Transverse colon (tissue), 4 donors: ENCODE measurements around the gene ARRB1.

ENCODE experiments used
- EP300 ChIP-seq: sonication (generic); formaldehyde crosslinking; IDR thresholded peaks from one replicate; pipeline ENCODE4 v1.6.1; 2017; ENCODE audit warnings: antibody characterized with exemption, low read depth
- POLR2A ChIP-seq: fragments of 450-650 bp; IDR thresholded peaks from one replicate; pipeline ENCODE4 v1.6.1; 2016; ENCODE audit warnings: antibody characterized with exemption, mild to moderate bottlenecking, moderate library complexity
- POLR2AphosphoS5 ChIP-seq, 3 donors: sonication (generic); formaldehyde crosslinking; IDR thresholded peaks; one replicate each; pipeline ENCODE4 v1.6.1; 2016; ENCODE audit warnings: antibody characterized with exemption in 3 of 3
- TF ChIP-seq, protein P1 (sequence below), 5 experiments: fragments of 200-600 bp in 3 of 5; fragments of 450-650 bp in 2 of 5; sonication (generic) in 3 of 5; IDR thresholded peaks; 1 replicate in 2 of 5; 2 replicates in 3 of 5; pipeline ENCODE4 v1.5.1; 2016 to 2017; ENCODE audit warnings: antibody characterized with exemption in 5 of 5, inconsistent platforms in 3 of 5, mild to moderate bottlenecking in 2 of 5, moderate library complexity in 1 of 5

DNA sequence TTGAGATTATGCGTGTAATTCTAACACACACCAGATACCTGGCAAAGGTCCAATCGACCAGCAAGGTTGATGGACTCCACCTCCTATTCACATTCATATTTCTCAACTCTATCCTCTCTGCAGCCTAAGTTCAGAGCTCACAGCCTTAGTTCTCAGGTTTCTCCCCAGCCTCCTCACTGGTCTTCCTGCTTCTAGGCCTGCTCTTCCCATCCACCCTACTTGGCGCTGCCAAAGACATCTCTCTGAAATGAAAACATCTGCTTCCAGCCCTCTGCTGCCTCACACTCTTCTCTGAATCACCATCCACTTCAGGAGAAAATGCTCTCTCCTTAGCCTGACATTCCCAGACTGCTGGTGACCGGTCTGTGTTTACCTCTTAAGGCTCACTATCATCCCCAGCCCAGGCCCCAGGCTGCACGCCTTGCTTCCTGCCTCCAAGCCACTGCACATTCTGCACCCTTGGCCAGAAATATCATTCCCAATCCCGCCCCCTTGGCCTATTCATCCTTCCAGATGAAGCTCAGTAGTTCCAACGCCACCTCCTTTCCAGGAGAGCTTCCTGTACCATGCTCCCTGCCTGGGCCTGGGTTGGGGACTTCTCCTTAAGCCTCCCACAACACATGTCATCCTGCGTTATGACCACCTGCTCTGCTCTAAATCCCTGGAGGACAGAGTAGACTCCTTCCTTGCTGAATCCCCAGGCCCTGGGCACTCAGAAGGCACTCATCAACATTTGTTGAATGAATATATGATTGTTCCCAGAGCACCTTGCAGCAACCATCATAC is 3.5 kb downstream of the ARRB1 start:
- TF ChIP-seq, protein P1, sequence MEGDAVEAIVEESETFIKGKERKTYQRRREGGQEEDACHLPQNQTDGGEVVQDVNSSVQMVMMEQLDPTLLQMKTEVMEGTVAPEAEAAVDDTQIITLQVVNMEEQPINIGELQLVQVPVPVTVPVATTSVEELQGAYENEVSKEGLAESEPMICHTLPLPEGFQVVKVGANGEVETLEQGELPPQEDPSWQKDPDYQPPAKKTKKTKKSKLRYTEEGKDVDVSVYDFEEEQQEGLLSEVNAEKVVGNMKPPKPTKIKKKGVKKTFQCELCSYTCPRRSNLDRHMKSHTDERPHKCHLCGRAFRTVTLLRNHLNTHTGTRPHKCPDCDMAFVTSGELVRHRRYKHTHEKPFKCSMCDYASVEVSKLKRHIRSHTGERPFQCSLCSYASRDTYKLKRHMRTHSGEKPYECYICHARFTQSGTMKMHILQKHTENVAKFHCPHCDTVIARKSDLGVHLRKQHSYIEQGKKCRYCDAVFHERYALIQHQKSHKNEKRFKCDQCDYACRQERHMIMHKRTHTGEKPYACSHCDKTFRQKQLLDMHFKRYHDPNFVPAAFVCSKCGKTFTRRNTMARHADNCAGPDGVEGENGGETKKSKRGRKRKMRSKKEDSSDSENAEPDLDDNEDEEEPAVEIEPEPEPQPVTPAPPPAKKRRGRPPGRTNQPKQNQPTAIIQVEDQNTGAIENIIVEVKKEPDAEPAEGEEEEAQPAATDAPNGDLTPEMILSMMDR (IDR thresholded peaks at IDR 0.05) = no peak
- TF ChIP-seq POLR2A (no peak), EP300 (no peak), POLR2AphosphoS5 (IDR thresholded peaks at IDR 0.05) (peak; percentile 33 to 60 (median 39))
